NCI-H2081 (cell line): ENCODE results near the gene NELFCD.
"Not testable (repeated sequence)": the region's sequence is repeated elsewhere in the genome, so short reads cannot be mapped to it uniquely, and the experiment has no call there.

ENCODE experiments used
- DNase-seq, 2 experiments: peaks; one replicate each; lab custom pipeline; 2025; lab: John Stamatoyannopoulos, UW

The NELFCD gene

DNA sequence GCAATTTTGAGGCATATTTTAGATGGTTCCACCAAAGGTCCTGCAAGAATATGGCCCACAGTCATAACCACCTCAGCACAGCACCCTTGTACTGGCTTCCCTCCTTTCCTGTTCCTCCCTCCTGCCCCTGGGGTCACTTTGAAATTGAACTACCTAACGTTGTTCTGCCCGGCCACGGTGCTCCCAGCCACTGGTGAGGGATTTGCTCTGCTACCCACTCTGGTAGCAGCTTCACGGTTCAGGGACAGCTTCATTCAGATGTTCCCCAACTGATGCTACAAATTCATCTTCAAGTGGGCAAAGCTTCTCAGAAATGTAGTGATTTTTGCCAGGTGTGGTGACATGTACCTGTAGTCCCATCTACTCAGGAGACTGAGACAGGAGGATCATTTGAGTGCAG, 7.9 kb upstream of the NELFCD start:
- DNase-seq: no peak

DNA sequence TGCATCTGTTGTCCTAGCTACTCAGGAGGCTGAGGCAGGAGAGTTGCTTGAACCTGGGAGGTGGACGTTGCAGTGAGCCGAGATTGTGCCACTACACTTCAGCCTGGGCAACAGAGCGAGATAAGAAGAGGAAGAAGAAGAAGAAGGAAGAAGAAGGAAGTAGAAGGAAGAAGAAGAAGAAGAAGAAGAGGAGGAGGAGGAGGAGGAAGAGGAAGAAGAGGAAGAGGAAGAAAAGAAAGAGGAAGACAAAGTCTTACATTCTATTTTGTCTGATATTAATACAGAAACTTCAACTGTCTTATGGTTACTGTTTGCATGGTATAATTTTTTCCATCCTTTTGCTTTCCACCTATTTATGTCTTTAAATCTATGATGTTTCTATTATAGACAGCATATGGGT, 7.2 kb upstream of the NELFCD start:
- no peak for DNase-seq

DNA sequence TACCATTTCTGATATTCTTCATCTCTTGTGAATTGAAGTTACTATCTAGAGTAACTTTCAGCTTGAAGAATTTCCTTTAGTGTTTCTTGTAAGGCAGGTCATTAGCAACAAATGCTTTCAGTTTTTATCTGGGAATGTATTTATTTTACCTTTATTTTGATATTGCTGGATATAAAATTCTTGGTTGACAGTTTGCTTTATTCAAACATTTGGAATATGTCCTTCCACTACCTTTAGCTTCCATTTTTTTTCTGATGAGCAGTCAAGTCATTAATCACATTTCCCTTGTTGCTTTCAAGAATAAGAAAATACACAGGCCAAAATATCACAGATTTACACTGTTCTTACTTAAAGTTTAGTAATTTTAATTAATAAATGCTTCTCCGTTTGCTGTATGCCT, 5.7 kb upstream of the NELFCD start:
- no peak for DNase-seq

DNA sequence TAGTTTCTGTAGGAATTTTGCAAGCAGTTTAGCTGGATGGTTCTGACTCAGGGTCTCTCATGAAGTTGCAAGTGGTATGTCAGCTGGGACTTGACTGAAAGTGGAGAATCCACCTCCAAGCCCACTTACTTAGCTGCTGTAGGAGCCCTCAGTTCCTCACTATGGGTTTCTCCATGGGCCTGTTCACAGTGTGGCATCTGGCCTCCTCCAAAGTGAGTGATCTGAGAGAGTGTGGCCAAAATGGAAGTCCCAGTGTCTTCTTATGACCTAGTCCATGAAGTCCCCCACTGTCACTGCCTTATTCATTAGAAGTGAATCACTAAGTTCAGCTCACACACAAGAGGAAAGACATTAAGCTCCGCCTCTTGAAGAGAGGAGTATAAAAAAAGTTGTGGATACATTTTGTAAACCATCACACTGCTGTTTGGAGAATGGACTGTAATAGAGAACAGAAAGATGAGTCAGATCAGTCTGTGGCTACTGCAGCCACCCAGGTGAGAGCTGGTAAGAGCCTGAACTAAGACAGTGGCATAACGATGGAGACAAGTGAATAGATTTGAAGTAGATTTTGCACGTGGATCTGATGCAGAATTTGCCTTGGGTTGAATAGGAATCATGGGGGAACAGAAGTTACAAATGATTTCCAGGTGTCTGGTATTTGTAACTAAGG, 4.9 kb upstream of the NELFCD start:
- no peak for DNase-seq

DNA sequence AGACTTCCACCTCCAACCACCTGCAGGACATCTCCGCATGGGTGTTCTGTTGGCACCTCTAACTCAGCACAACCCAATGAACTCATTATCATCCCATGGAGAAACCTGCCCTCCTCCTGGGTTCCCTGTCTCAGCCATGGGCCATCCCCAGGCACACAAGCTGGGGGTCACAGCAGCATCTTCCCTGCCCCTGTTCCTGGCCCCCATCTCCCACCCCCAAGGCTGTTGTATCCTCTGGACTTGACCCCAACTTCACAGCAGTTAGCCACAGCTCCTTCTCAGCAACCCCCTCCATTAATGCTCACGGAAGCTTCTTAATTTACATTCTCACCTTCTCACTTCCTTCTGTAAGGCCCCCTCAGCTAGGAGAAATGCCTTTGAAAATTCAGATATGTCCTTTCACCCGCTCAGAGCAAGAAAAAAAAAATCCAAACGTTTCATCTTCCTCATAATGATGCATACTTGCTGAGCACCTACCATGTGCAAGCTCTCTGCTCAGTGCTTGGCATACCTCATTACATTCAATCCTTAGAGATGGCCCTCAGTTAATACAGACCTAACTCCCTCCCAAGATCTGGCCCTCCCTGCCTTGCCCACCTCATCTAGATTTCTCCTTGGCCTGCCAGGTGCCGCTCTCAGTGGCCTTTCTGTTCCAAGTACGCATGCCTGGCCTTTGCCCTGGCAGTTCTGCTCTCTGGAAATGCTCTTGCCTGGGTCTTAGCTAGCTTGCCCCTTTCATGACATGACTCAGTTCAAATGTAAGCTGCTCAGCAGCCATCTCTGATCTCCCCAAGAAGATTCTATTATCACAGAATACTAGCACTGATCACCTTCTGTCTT, 2.5 kb upstream of the NELFCD start:
- no peak for DNase-seq

DNA sequence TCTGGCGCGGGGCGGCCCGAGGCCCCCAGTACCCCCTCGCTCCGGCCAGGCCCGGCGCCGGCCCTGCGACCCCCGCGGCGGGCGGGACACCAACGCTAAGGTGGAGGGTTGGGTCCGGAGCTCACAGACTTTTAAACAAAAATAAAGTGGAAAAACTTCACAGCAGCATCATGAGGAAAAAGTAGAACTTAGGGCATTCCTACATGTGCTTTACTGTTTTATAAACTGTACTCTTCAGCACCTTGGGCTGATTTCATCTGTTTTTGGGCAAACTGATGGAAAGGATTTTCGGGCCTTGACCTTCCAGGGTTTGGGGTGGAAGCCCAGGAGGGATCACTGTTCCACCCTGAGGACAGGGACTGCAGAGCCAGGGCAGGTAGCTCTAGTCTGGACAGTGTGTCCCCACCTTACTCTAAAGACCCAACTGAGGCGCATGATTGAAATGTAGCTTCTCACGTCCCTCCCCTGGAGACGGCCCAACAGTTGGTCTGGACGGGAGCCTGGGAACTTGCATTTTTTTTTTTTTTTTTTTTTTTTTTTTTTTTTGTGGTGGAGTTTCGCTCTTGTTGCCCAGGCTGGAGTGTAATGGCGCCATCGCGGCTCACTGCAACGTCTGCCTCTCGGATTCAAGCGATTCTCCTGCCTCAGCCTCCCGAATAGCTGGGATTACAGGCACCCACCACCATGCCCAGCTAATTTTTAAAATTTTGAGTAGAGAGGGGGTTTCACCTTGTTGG, 740 bp downstream of the NELFCD start:
- no peak for DNase-seq

DNA sequence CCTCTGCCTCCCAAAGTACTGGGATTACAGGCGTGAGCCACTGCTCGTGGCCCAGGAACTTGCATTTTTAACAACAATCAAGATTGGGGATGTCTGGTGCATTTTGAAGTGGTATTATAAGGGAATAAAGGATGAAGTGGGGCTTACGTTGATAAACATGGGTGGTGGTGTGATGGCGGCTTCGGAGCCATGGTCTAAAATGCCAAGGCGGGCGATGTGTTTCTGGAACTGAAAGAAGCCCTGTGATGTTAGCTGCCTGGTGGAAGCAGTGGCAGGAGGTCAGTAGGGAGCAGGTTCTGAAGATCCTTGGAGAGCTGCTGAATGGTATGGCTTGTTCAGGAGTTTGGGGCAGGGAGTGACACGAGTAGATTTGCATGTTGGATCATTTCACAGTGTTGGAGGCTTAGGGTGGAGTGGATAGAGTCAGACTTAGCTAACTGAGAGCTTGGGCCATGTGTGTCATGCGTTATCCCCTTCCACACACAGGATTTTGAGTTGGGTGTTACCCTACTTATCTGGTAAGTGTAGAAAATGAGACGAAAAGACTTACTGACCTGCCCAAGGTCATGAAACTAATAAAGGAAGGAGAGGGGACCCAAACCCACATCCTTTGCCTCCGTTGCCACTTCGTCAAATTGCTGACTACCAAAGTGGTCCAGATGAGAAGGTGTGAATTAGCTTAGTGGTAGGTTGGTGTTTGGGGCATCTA, 1.5 kb downstream of the NELFCD start:
- DNase-seq: no peak

DNA sequence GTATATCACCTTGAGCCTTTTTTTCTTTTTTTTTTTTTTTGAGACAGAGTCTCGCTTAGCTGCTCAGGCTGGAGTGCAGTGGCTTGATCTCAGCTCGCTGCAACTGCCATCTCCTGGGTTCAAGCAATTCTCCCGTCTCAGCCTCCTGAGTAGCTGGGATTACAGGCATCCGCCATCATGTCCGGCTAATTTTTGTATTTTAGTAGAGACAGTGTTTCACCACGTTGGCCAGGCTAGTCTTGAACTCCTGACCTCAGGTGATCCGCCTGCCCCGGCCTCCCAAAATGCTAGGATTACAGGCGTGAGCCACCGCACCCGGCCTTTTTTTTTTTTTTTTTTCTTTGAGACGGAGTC, 2.0 kb downstream of the NELFCD start:
- DNase-seq: not testable (repeated sequence)

DNA sequence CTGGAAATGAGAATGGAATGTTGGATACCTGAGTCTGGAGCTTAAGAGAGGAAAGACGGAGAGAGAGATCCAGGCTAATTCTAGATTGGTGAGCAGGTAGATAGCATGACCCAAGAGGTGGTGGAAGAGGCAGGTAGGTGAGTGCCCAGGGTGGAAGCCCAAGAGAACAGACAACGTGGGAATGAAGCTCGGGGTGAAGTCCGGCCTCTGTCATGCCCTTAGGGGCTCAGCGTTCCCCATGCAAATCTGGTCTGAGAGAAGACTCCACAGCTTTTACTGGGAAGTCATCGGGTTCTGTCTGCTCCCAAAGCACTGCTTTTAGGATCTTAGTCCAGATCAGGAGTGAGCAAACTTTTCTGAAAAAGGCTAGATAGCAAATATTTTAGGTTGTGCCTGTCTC, 3.6 kb downstream of the NELFCD start:
- DNase-seq: no peak

DNA sequence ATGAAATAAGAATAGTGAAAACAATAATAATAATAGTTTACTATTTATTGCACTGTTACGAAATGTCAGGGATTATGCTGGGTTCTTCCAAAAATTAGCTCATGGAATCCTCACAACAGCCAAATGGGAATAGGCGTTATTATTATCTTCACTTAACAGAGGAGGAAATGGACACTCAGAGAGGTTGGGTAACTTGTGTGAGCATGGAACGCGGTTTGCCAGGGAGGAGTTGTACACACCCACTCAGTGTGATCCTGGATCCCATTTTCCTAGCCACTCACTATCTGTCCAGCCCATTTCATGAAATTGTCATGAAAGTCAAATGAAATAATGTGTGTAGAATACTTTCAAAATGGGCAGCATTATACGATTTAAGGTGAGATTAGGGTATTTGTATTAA, 4.6 kb downstream of the NELFCD start:
- DNase-seq: no peak

DNA sequence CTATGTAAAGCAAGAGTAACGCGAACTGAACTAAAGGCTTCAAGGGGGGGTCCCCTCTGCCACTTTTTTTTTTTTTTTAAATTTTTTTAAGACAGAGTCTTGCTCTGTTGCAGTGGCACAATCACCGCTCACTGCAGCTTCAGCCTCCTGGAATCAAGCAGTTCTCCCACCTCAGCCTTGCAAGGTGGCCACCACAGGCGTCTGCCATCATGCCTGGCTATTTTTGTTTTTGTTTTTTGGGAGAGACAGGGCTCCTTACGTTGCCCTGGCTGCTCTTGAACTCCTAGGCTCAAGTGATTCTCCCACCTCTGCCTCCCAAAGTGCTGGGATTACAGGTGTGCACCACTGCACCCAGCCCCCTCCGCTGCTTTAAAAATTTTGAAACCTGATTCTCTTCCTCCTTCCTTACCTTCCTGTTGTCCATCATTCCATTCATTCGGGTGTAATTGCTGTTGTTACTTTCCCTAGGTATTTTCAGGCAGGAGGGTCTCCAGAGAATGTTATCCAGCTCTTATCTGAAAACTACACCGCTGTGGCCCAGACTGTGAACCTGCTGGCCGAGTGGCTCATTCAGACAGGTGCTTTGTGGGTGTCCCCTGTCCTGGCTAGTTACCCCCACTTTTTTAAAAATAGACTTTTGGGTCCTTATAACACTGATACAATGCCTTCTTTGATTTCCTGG, 5.4 kb downstream of the NELFCD start:
- no peak for DNase-seq

DNA sequence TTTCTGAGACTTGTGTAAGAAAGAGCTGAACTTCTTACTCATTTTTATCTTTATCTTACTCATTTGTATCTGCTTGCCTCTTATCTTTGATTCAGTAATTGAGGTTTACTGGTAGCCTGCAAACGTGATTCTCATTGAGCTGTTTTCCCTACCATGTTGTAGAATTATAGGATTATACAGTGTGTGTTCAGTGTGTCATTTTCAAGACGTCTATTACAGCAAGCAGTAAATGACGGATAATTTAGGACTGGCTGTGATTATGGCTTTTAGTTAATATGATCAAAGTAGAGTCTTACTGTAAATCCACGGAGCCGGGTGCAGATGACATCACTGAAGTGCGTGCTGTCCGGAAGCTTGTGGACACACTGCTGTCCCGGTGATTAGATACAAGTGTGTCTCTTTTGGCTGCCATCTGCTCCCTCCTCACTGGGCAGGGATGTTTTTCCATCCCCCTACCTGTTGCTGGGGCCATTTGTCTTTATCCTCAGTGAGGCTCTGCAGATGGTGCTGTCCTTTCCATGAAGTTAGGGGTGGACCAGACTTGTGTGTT, 6.0 kb downstream of the NELFCD start:
- DNase-seq: no peak

DNA sequence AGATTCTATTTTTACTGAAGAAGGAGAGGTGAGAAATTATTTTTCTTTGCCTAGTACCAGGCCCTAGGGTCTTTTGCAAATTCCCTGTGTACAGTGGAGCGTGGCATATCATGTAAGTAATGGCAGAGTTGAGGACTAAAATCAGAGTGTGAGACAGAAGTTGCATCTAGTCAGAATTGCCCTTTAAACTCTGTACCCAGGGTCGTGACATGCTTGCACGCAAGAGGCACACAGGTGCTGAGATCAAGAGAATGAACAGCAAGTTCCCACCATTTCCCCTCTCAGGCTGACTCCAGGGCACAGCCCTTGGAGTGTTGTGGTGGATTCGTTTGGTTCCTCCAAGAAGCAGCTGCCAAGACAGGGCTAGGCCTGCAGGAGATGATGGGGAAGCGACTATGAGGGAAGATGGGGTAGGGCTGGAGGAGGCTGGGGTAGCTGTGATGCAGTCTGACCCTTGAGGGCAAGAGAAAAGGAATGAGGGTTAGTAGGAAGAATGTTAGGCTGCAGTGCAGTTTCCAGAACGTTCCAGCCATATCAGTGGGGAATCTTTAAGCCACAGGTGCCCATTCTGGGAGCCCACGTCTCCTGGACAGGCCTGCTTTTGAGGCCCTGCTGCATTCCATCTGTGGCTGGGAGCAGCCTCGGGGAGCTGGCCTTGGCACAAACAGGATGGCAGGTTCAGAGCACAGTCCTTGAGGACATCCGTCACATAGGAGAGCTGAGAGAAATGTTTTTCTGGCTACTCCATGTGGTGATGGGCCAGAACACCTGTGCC, 6.9 kb downstream of the NELFCD start:
- no peak for DNase-seq

DNA sequence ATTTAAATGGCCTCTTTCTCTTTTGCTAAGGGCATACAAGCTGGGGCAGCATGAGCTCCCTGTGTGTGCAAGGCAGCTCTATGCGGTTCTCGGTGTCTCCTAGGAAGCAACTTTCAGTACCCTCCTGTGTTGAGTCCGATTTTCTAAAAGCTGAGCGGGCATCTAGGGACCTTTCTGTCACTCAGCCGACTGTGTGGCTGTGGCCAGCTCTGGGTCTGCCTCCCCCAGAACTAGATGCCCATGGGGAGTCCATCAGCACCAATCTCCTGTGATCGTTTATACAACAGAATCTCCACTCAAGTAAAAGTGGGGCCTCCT, 7.5 kb downstream of the NELFCD start:
- DNase-seq: no peak

DNA sequence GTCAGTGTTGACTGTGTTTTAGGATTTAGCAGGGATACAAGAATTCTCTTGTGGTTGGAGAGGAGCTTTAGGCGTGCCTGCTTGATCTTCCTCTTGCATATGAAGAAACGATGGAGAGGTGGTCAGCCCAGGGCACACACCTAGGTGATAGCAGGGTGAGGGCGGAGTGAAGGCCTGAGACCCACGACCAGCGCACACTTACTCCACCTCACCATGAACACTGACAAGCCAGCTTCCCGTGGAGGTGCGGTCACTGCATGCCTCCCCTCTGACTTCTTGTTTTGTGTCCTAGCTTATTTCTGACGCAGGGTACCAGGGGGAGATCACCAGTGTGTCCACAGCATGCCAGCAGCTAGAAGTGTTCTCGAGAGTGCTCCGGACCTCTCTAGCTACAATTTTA, 8.1 kb downstream of the NELFCD start:
- no peak for DNase-seq

DNA sequence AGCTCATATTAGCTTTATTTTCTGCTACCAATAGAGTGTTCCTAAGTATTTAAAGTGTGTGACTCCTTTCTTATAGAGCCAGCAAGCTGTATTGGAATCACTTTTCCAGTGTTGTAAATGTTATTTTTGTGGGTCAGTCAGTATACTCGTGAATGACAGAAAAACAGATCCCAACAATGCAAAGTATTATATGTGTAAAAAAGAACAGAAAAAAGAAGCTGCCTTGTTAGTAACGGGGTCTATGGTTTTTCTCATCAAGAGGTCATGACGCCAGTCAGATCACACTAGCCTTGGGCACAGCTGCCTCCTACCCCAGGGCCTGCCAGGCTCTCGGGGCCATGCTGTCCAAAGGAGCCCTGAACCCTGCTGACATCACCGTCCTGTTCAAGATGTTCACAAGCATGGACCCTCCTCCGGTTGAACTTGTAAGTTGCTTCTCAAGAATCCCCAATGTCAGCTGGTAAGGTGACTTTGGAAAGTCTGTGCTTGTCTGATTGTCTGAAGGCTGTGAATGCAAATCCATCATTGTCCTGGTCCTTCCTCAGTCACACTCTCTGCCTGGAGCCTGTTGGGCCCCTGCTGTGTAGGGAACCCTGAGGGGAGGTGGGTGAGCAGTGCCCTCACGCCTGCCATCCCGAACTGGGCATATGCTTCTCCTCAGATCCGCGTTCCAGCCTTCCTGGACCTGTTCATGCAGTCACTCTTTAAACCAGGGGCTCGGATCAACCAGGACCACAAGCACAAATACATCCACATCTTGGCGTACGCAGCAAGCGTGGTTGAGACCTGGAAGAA, 9.8 kb downstream of the NELFCD start:
- no peak for DNase-seq

DNA sequence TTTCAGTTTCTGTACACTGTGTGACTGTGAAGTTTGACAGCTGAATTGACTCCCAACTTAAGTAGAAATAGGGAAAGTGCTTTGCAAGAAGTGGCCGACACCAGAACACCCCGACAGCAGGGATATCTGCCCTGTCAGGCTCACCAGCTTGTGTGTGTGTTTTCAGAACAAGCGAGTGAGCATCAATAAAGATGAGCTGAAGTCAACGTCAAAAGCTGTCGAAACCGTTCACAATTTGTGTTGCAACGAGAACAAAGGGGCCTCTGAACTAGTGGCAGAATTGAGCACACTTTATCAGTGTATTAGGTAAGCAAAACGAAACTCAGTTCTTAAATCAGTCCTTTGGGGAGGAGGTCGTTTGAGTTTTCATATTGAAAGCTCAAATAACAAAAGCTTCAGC, 10.7 kb downstream of the NELFCD start:
- DNase-seq: no peak

DNA sequence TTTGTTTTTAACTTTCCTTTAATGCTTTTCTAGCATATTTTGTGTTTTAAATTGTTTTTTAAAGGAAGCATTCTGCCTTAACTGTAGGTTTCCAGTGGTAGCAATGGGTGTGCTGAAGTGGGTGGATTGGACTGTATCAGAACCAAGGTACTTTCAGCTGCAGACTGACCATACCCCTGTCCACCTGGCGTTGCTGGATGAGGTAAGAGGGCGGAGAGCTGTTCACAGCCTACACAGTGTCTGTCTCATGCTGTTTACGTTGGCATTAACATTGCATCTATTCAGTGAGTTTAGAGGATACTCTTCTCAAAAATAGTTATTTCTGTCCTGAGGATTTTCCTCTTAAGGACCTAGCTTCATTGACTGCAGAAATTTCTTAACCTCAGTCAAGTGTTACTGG, 11.9 kb downstream of the NELFCD start:
- DNase-seq: no peak

DNA sequence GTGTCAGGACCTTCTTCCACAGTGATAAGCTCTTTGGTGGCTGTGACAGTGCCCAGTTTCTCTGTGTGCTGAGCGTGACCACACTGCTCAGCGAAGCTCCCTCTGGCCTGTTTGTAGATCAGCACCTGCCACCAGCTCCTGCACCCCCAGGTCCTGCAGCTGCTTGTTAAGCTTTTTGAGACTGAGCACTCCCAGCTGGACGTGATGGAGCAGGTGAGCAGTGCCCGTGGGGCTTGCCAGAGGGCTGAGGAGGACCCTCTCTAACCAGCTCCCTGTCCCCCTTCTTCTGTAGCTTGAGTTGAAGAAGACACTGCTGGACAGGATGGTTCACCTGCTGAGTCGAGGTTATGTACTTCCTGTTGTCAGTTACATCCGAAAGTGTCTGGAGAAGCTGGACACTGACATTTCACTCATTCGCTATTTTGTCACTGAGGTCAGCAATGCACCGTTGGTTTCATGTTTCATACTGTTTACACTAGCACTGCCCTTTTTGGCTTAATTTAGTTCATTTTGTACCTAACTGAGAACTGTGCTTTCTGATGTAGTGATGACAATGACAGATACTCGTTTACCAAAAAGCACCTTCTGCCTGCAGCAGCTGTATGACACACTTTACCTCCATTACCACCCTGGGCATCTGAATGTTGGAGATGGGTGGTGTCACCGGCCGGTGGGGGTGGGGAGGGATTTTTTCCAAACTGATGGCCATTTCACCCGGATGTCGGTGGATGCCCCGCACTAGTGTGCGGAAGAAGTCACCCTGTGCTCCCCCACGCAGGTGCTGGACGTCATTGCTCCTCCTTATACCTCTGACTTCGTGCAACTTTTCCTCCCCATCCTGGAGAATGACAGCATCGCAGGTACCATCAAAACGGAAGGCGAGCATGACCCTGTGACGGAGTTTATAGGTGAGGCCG, 12.5 kb downstream of the NELFCD start:
- DNase-seq: peak in 1 of 2 experiments; percentile 20
